HuH-7 (cell line): ENCODE measurements around the gene TLE4.

Source experiments
- DNase-seq: peaks from one replicate; pipeline ENCODE4 v3.0.0; 2011; ENCODE audit warnings: low spot score

The TLE4 gene

DNA sequence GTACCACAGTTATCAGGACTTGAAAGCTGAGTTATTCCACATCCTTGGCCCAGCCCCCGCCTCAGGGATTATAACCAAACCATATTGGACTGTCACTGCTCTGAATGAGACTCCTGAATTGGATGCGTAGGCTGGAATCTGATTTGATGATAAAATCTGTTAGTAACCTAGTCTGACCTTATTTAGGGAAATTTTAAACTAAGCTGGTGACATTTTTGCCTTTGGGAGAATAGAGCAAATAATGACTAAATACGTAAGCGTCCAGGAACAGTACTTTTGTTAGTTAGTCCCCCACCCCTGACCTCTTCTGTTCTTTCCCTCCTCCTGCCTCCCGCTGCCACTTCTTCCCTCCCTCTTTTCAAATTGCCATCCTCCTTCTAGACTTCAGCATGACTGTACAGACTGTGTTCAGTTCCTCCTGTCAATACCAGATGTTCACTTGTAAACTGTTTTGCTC, 92.6 kb downstream of the TLE4 start:
- DNase-seq = no peak

GRCh38 chr9:79665369-79665768, 93.6 kb downstream of the TLE4 start:
- no peak for DNase-seq

DNA sequence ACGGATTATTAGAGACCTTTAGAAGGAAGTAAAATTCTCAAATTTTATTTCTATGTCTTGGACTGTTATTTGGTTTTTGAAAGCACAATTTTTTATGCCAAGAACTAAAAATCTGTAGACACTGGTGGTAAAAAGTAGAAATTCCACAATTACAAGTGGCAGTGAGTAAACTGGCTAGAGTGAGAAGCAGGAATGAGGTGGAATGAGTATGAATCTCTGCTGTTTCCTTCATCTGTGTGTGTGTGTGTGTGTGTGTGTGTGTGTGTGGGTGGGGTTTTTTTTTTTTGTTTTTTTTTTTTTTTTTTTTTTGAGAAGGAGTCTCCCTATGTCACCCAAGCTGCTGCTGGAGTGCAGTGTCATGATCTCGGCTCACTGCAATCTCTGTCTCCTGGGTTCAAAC, 94.2 kb downstream of the TLE4 start:
- no peak for DNase-seq

DNA sequence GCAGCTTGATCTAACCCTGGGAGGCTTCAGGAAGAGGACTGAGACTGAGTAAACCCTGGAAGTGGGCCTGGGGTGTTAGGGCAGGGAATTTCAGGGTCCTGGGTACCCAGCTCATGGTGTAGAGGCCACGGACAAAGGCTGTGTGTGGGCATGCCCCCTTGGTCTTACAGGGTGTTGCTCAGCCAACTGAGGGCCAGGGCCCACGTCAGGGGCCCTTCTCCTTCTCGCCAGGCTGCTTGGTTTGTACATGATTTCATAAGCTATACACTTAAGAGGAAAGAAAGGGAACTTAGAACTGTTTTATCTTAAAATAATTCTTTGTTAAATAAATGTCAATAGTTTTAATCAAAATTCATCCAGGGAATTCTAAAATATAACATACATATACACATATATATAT, 95.4 kb downstream of the TLE4 start:
- DNase-seq = no peak

DNA sequence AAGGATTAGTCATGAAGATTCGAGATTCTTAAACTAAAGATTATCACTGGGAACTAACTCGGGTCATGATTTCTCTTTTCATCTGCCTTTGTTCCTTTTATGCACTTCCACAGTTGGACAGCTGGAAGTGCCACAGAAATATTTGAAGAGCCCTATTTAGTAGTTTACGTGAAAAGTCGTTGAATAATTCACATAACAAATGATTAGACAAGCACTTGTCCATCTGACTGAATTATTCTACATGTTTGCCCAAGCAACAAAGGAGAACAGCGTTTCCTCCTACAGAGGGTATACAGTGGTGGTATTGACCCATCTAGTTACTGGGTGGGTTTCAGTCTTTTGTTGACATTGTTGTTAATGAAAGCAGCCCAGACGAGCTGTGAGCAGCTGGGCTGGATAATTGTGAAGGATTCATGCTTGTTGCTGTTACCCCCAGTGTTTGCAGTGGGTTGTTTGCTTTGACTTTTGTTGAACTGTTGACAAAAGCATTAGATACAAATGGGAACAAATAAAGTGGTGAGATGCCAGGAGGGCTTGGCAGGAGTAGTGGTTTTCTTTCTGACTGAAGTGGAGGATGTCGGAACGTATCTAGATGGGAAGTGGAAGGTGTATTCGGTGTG, 96.2 kb downstream of the TLE4 start:
- no peak for DNase-seq

DNA sequence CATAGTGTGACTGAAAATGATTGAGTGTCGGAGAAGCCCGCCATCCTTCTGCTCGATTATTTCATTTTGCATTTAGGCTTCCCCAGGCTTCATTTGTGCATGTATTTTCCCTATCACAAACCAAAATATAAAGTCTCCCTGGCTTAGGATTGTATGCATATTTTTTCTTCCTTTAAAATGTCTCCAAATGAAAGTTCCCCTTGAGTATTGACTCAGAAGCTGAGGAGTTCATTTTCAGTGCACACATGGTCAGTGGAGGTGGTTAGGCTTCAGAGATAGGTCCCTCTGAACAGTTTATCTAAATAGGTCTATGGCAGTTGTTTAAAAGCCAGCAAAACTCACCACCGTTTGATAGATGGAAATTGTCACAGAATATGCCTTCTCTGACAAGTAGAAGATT, 97.2 kb downstream of the TLE4 start:
- no peak for DNase-seq

- no peak for DNase-seq
Measured at GRCh38 chr9:79670269-79670961, 98.7 kb downstream of the TLE4 start.

DNA sequence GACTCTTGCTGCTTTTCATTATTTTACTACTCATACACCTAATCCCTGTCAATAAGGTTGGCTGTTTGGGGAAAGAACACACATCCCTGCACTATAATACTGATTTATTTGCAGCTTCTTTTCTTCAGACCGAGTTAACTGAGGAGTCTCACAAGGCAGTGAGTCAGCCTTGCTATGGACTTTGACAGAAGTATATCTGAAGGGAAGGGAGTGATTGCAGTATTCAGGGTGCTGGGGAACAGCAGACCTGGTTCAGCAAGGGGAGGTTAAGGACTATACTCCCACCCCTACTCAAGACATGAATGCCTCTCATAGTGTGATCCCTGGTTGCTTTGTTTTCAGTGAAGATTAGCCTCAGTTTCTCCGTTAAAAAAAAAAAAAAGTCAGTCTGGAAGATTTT, 99.8 kb downstream of the TLE4 start:
- no peak for DNase-seq

- DNase-seq = no peak
Measured at GRCh38 chr9:79672236-79672635, 100.5 kb downstream of the TLE4 start.

DNA sequence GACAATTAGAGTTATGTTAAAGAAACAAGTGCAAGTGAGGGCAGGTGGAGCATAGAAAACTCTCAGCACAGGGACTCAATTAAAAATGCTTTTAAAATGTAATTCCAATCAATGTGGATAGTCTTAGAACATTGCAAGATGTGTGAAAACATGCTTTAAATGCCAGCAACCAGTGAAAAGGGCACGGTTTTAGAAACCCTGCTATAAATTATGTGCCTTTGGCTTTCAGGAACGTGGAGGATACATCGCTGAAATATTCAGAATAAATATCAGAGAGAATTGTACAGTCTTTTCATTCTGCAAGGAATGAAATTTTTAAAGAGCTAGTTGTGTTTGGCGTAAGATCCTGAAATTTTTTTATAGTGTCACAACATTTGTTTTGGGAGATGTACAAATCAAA, 101.1 kb downstream of the TLE4 start:
- no peak for DNase-seq

- DNase-seq = no peak
Measured at GRCh38 chr9:79673614-79674013, 101.8 kb downstream of the TLE4 start.

DNA sequence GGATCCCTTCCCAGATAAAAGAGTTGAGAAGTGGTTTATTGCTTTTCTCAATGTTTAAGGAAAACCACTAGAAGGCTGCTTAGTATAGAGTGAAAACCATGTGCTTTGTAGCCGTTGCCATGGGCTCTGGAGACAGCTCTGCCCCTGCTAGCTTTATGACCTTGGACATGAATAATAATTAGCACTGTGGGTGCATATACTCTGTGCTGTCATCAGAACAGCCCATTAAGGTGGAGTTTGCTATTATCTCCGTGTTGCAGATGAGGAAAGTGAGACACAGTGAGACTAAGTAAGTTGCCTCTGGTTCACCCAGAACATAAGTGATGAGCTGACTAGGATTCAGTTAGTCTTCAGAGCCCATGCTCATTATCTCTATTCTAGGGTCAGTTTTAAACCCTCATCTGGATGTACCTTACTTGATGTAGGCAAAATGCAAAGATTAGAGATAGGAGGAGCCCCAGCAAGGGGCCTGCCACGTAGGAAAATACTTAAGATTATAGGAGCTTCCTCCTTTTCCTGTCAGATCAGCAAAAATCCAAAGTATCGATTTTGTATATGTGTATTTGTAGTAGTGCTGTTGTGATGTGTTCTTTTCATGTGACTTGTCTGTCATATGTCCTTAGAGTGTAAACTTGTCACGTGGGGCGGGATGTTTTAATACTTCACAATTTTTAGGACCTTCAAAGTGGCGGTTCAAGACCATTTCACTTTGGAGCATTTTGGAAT, 102.5 kb downstream of the TLE4 start:
- no peak for DNase-seq

- no peak for DNase-seq
Measured at GRCh38 chr9:79681576-79681975, 109.8 kb downstream of the TLE4 start.

- DNase-seq = peak; percentile 17
Measured at GRCh38 chr9:79682076-79682736, 110.4 kb downstream of the TLE4 start.

DNA sequence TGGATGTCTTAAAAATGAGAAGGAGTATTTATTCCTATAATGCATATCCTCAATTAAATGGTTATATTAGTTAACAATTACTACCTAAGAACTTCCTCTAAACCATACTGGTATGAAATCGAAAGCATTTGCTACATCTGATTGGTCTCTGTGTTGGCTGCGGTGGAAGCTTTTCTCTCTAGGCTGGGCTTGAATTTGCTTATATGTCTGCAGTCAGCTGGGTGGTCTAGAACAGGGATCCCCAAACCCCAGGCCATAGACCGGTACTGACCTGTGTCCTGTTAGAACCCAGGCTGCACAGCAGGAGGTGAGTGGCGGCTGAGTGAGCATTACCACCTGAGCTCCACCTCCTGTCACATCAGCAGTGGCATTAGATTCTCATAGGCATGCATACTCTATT, 112.3 kb downstream of the TLE4 start:
- no peak for DNase-seq

GRCh38 chr9:79684711-79685575, 113.2 kb downstream of the TLE4 start:
- DNase-seq = no peak

- no peak for DNase-seq
Measured at GRCh38 chr9:79685577-79685976, 113.8 kb downstream of the TLE4 start.

DNA sequence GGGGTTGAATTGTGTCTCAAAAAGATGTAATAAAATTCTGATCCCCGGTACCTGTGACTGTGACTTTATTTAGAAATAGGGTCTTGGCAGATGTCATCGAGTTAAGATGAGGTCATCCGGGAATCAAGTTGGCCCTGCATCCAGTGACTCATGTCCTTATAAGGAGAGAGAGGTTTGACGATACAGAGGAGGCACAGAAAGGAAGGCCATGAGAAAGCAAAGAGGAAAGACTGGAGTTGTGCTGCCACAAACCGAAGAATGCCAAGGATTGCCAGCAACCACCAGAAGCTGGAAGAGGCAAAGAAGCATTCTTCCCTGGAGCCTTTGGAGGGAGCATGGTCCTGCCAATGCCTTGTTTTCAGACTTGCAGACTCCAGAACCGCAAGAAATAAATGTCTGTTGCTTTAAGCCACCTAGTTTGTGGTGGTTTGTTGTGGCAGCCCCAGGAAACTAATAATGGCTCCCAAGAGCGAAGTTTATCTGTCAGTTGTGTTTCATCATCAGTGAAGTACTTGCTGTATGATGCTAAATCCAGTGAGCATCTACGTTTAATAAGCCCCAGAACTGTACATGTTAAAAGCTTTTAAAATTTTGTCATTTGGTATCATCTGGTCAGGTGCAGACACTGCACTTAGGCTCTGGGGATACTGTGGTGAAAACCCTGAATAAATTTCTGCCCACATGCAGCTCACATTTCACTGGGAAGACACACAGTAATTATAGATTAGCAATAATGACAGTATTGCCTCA, 114.8 kb downstream of the TLE4 start:
- no peak for DNase-seq

DNA sequence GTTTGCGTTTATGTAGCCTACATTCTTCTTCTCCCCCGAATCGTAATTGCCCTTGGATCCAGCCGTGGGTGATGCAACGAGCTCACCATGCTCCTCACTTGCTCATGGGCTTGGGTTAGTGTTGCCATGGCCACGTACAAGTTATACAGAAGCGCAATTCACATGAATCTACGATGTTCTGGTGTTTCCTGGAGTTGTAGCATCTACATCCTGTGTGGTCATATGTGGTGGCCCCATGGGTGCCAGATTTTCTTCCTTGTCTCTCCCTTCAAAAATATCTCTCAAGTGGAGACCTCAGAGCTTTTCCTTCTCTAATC, 115.3 kb downstream of the TLE4 start:
- no peak for DNase-seq

DNA sequence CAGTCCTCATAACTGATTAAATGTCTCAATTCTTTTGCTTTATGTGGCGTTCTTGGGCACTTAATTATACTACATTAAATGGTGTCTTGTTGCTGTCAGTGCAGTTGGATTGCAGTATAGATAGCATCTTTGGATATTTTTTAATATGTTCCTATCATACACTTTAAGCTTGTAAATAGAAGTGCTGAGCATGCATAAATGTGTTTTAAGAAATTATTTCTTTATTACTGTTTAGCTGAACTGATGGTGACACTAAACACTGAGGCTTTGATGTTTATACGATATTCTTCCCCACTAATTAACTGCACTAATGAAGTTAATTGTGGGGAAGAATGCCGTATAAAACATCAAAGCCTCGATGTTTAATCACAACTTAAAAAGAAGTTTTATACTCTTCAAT, 116.6 kb downstream of the TLE4 start:
- no peak for DNase-seq

DNA sequence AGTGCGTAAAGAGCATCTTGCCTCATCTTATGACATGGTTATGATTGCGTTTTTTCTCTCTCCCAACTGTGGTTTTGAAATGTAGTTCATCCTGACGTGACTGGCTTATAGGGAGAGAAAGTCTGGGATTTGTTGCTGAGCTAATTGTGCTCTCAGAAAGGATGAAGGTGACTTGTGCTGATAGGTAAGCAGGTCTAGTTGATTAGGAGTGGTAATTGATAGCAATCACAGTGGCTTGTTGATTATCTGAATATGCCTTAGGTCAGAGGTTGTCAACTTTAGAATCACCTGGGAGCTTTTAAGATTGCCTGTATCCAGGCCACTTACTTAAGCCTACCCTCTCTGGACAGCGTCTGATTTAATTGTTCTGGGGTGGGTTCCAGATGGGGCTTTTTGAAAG, 117.8 kb downstream of the TLE4 start:
- no peak for DNase-seq
